Measurements from ENCODE around the gene CH25H. TPM values are rescaled to one million over a fixed set of nuclear protein-coding genes. Genes with fewer than 3 reads are reported as not detected.
"Not testable (repeated sequence)": the region's sequence is repeated elsewhere in the genome, so short reads cannot be mapped to it uniquely, and the experiment has no call there.

CH25H gene
- total and polyA plus RNA-seq, 3 donors from 2014 or later = 0.25 TPM; not detected in 1

DNA sequence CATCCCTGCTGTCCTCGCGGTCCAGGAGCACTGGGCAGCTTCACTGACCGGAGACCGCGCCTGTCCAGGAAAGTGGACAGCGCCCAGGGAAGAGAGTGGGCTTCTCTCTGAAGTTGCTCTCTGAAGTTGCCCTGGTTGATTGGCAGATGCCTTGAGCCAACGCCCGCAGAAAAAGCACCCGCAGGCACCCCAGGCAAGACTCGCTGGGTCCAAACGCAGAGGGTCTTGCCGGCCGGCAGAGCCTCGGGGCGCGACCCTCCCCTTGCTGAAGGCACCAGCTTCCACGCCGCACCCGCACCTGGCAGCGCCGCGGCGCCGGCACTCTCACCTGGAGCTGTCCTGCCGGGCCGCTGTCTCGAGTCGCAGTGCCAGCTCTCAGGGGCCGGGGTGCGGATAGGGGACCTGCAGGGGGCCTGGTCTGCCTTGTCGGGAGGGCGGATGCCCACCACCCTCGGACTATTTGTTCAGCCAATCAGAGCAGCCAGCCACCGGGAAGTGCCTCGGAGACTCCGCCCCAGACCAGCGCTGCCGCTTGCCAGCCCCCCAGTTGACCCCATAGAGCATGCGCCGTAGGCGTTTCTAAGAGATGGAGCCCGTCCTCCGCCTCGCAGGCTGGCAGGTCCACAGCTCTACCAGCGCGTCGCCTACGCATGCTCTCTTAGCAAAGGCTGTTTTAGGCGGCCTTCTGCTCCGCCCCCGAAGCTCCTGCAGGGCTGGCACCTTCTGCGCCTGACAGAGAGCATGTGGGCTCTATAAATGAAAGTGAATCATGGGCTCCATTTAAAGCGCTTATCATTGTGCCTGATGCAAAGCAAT lies 44.5 kb upstream of the CH25H start, which contains the start of gene LIPA:
TSS of gene LIPA (minus strand) at position 367 of the 816 bp plus-strand sequence. CDS start 4,127 bp downstream, outside the sequence.
- intact Hi-C loops (cut with DNase I; ENCODE audit: low total_unique reads) = no loop called here
- no peaks in the 10 kb centered on the region for H3K9me3 ChIP-seq
- peaks cover 5% of the 10 kb centered on the region for H3K4me1 ChIP-seq
- H3K4me3 ChIP-seq = peak within 1 kb of the TSS; percentile 75 to 95
- 0 to 1% methylated on average over 9 to 53 of the region's 53 CpGs for WGBS, 2 donors
- H3K36me3 ChIP-seq (ENCODE audit: low read depth, missing control alignments) = no peaks in the 10 kb centered on the region
- peak within 1 kb of the TSS; percentile 41 to 59 for H3K27ac ChIP-seq
- DNase-seq = peak; percentile 97
- H3K27me3 ChIP-seq = no peaks in the 10 kb centered on the region
- TF ChIP-seq POLR2A (IDR thresholded peaks at IDR 0.05) = no peak
- TF ChIP-seq, protein P1, sequence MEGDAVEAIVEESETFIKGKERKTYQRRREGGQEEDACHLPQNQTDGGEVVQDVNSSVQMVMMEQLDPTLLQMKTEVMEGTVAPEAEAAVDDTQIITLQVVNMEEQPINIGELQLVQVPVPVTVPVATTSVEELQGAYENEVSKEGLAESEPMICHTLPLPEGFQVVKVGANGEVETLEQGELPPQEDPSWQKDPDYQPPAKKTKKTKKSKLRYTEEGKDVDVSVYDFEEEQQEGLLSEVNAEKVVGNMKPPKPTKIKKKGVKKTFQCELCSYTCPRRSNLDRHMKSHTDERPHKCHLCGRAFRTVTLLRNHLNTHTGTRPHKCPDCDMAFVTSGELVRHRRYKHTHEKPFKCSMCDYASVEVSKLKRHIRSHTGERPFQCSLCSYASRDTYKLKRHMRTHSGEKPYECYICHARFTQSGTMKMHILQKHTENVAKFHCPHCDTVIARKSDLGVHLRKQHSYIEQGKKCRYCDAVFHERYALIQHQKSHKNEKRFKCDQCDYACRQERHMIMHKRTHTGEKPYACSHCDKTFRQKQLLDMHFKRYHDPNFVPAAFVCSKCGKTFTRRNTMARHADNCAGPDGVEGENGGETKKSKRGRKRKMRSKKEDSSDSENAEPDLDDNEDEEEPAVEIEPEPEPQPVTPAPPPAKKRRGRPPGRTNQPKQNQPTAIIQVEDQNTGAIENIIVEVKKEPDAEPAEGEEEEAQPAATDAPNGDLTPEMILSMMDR (IDR thresholded peaks at IDR 0.05) = no peak

DNA sequence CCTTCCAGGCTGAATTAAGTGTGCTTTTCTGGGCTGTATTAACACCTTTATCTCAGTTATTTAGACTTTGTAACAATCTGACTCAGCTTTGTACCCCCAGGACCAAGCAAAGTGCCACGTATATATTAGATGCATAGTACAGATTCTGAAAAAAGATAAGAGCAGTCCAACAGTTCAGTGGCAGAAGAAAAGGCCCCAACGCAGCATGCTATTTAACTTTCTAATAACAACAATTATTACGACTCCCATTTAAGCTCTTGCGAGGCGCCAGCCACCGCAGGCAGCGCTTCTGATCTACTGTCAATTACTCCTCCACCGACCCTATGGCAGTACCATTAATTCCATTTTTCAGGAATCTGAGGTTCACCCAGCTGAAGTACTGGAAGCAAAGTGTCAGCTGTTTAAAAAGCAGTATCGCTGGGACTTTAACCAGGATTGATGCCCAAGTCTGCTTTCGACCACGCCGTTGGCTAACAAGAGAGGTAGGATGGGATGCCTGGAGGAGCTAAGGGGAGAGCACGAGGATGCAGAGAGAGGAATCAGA lies 43.8 kb upstream of the CH25H start:
- intact Hi-C loops (cut with DNase I; ENCODE audit: low total_unique reads) = no loop called here
- Histone ChIP-seq H3K27me3 (no peaks in the 10 kb centered on the region), H3K9me3 (no peaks in the 10 kb centered on the region), H3K36me3 (ENCODE audit: low read depth, missing control alignments) (no peaks in the 10 kb centered on the region), H3K4me1 (peaks cover 5% of the 10 kb centered on the region), H3K27ac (peak overlapping the region in 1 of 2 donors; percentile 41), H3K4me3 (peak overlapping the region; percentile 75 to 95)
- WGBS, 2 donors = 16 to 19% methylated on average over 9 to 13 of the region's 13 CpGs
- DNase-seq = no peak
- TF ChIP-seq, protein P1 (IDR thresholded peaks at IDR 0.05) = no peak
- TF ChIP-seq POLR2A (IDR thresholded peaks at IDR 0.05) = no peak

DNA sequence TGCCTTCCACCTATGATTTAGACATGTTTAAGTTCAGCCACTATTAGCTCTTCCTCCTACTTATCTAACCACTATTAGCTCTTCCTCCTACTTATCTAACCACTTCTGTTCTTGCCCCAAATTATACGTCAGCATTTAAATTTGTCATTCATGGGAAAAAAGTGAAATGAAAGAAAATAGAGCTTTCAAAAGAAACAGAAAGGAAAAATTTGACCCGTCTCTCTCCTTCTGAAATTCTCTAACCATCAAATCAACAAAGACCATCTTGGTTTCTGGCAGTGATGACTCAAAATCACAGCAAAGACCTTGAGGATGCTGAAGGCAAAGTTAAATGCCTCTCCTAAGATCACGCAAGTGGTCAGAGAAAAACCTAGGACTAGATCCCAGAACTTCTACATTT lies 41.9 kb upstream of the CH25H start:
- no peak overlapping the region for H3K27ac ChIP-seq
- H3K4me3 ChIP-seq = no peak overlapping the region
- H3K27me3 ChIP-seq = no peaks in the 10 kb centered on the region
- intact Hi-C loops (cut with DNase I; ENCODE audit: low total_unique reads) = no loop called here
- DNase-seq = no peak
- H3K9me3 ChIP-seq = no peaks in the 10 kb centered on the region
- TF ChIP-seq POLR2A (IDR thresholded peaks at IDR 0.05) = no peak
- TF ChIP-seq, protein P1 (IDR thresholded peaks at IDR 0.05) = no peak
- H3K36me3 ChIP-seq (ENCODE audit: low read depth, missing control alignments) = no peaks in the 10 kb centered on the region
- H3K4me1 ChIP-seq = peaks cover 5% of the 10 kb centered on the region
- WGBS, 2 donors = 56 to 64% methylated on average over 3 of the region's 3 CpGs

DNA sequence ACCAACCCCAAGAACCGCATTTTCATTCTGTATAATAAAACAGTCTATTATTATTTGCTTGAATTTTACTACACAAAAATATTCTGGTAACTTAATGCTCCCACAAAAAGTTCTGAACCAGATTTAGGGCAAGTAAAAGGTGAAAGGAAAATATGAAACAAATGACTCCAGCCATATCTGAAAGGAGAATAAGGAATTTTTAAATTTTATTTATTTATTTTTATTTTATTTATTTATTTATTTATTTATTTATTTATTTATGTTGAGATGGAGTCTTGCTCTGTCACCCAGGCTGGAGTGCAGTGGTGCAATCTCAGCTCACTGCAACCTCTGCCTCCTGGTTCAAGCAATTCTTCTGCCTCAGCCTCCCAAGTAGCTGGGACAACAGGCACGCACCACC lies 40.5 kb upstream of the CH25H start:
- H3K36me3 ChIP-seq (ENCODE audit: low read depth, missing control alignments); H3K27me3 ChIP-seq; H3K4me3 ChIP-seq; H3K27ac ChIP-seq; H3K4me1 ChIP-seq; DNase-seq; H3K9me3 ChIP-seq; intact Hi-C loops (cut with DNase I; ENCODE audit: low total_unique reads): not testable (repeated sequence)
- 75 to 82% methylated on average over 2 of the region's 2 CpGs for WGBS, 2 donors

DNA sequence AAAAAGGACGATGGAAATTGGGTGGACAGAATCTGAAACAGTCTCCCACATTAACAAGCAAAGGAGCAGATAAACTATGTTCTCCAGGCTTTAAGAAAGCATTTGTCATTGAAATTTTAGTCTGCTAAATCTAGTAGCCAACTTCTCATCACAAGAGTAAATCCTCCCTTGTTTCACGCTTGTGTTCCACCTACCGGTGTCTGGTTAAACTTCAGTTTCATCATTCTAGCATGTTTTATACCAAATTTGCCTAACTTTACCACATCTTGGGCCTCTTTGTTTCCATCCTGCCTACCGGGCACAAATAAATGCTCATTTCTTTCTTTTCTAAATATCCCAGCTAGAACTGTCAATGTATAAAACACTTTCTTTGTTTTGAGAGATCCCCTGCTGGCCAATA lies 38.7 kb upstream of the CH25H start:
- intact Hi-C loops (cut with DNase I; ENCODE audit: low total_unique reads) = no loop called here
- Histone ChIP-seq H3K27ac (no peak overlapping the region), H3K36me3 (ENCODE audit: low read depth, missing control alignments) (no peaks in the 10 kb centered on the region), H3K9me3 (no peaks in the 10 kb centered on the region), H3K27me3 (no peaks in the 10 kb centered on the region), H3K4me3 (no peak overlapping the region), H3K4me1 (peaks cover 1% of the 10 kb centered on the region)
- TF ChIP-seq, protein P1 (IDR thresholded peaks at IDR 0.05) = no peak
- no peak for TF ChIP-seq POLR2A (IDR thresholded peaks at IDR 0.05)
- WGBS, 2 donors = 78 to 83% methylated on average over 4 of the region's 4 CpGs
- no peak for DNase-seq

All from testis (tissue), 3 donors.